Purkinje cell (primary cell): ENCODE data around the gene IRX6. TPM values are rescaled to one million over a fixed set of nuclear protein-coding genes. Genes with fewer than 3 reads are reported as not detected.

ENCODE experiments used
- polyA plus RNA-seq: library from polyadenylated mRNA; unstranded; fragments of >200 nt; fragmentation: Nextera tagmentation; gene quantifications from 2 replicates; pipeline ENCODE4 v1.2.1, GENCODE V29; 2014

The IRX6 gene
- polyA plus RNA-seq: not detected in 2 replicates

GRCh38 chr16:55323637-55324271, at the start of gene IRX6:
TSS of gene IRX6 (plus strand) at chr16:55324203. CDS start at chr16:55325092, 889 bp downstream.

Other genes starting within 250 kb of the IRX6 start
- gene MMP2, start 155.0 kb downstream of the IRX6 start, polyA plus RNA-seq: 1.8 and 2.3 TPM in 2 replicates
- 0.13 and 0.19 TPM in 2 replicates for gene LPCAT2, start 184.9 kb downstream of the IRX6 start, polyA plus RNA-seq
- not detected in 2 replicates for gene CAPNS2, start 242.5 kb downstream of the IRX6 start, polyA plus RNA-seq